T-helper 9 cell (primary cell): ENCODE data around the gene PHGDH.
A peak's percentile ranks its signal among the peaks of the same experiment; 100 is the strongest.
"Not testable (repeated sequence)": the region's sequence is repeated elsewhere in the genome, so short reads cannot be mapped to it uniquely, and the experiment has no call there.

Source experiments
- DNase-seq: peaks from one replicate; pipeline ENCODE4 v3.0.0-alpha.2; 2020
- total RNA-seq, 2 donors: gene quantifications; one replicate each; lab custom pipeline; 2026; lab: John Stamatoyannopoulos, UW

The PHGDH gene
- total RNA-seq = 0 to 2.7 reads per million in 2 donors

DNA sequence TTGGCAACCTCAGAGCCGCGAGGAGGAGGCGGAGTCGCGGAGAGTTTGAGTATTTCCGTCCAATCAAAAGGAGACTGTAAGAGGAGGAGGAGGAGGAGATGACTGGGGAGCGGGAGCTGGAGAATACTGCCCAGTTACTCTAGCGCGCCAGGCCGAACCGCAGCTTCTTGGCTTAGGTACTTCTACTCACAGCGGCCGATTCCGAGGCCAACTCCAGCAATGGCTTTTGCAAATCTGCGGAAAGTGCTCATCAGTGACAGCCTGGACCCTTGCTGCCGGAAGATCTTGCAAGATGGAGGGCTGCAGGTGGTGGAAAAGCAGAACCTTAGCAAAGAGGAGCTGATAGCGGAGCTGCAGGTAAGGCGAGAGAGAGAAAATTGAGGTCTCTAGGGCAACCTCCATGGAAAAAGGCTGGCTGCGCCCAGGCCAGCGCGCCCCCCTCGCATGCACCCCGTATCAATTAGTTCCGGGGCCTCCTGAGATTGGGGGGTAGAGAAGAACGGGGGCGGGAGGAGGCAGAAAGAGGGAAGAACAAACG, at the start of gene PHGDH:
Gene PHGDH, plus strand, starts transcription at position 131 of the 538 bp plus-strand sequence. Its CDS starts 89 bp downstream, at position 220.
- no peak for DNase-seq

DNA sequence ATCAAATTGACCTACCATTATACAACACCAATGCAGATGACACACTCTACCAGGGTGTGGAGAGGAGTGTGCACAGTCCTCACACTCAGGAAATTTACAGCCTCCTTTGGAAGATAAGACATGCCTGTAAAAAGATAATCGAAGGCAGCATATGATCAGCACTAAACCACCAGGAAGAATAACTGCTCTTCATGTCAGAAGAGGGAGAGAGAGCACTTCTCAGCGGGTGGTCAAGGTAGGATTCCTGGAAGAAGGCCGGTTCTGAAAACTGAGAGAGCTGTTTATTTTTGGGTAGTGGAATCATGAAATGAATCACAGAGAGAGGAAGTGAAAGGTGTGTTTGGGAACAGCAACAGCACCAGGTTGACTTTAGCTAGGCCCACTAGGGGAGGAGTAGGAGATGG, 49.7 kb upstream of the PHGDH start:
- DNase-seq = no peak

GRCh38 chr1:119664067-119664466, 47.7 kb upstream of the PHGDH start:
- no peak for DNase-seq

GRCh38 chr1:119667173-119667572, 44.6 kb upstream of the PHGDH start:
- DNase-seq = no peak

- no peak for DNase-seq
Measured at GRCh38 chr1:119670898-119671297, 40.8 kb upstream of the PHGDH start.

DNA sequence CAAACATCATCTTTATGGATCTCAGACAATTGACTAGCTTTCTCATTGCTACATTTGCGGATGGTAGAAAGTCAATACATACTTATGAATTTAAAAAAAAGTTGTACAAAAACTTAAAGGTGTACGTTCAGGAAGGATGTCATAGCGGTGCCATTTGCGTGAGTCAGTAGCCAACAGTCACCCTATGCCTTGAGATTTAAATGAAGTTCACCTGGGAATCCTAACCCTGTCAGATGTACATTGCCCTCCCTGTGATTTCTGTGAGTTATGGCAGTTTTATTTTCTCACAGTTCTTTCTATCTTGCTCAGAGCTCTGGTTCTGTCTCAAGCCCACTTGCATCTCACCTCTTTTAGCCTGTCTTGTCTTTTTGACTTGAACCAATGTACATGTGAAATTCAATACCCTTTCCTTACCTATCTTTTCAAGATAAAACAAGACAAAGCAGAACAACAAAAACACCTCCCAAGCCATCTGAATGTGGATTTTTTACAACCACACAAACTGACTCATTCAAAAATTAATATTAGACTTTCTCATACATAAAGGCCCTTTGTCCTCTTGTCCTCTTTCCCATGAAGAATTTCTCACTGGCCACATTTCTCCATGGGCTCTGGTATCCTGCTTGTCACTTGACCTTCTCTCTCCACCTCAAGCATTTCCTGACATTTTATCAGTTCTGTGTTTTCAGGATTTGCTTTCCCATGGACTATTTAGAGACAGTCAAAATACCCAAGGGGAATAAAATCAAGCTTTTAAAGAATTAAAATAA, 38.4 kb upstream of the PHGDH start:
- DNase-seq = no peak

GRCh38 chr1:119674111-119674526, 37.6 kb upstream of the PHGDH start:
- no peak for DNase-seq

DNA sequence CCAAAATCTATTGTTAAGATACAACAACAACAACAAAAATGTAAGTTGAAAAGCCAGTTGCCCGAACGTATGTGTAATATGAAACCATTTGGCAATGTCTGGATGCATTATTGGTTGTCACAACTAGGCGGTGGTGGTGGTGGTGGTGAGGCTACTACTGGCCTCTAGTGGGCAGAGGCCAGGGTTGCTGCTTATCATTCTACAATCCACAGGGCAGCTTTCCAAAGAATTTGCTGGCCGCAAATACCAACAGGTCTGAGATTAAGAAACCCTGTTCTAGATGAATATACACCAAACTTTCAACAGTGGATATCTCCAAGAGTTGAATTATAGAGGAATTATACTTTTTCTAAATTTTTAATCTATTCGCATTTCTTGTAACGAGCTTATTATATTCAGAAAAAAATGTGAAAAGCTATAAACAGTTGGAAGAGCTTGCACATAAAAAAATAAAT, 36.9 kb upstream of the PHGDH start:
- DNase-seq = no peak

GRCh38 chr1:119675349-119676345, 36.1 kb upstream of the PHGDH start:
- peak; percentile 42 for DNase-seq

DNA sequence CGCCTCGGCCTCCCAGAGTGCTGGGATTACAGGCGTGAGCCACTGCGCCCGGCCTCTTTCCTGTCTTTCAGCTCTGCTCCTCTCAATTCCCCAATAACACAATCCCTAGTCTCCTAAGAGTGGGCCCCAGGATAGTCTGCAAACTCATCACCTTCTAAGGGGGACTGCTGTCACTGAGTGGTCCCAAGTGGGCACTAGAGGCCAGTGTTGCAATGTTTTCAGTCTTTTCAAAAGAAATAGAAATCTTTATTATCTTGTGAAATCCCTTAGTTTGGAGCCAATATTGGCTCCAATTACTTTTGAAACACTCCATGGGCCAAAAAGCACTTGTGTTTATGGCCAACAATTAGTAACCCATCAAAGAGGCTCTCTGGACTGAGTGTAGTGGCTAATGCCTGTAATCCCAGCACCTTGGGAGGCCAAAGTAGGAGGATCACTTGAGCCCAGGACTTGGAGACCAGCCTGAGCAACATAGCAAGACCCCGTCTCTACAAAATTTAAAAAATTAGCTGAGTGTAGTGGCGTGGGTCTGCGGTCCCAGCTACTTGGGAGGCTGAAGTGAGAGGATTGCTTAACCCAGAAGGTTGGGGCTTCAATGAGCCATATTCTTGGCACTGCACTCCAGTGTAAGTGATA, 35.0 kb upstream of the PHGDH start:
- no peak for DNase-seq

- no peak for DNase-seq
Measured at GRCh38 chr1:119679223-119679622, 32.5 kb upstream of the PHGDH start.

GRCh38 chr1:119680193-119680592, 31.5 kb upstream of the PHGDH start:
- no peak for DNase-seq

- DNase-seq = no peak
Measured at GRCh38 chr1:119680723-119681122, 31.0 kb upstream of the PHGDH start.

DNA sequence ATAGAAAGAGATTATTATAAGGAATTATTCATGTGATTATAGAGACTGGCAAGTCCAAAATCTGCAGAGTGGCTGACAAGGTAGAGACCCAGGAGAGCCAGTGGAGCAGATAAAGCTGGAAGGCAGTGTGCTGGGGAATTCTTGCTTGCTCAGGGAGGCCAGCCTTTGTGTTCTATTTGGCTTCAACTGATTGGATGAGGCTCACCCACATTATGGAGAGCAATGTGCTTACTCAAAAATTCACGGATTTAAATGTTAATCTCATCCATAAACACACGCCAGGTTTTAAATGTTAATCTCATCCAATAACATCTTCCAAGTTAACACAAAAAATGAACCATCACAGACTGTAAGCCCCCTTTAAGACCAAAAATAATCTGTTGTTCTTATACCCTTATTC, 30.2 kb upstream of the PHGDH start:
- no peak for DNase-seq

DNA sequence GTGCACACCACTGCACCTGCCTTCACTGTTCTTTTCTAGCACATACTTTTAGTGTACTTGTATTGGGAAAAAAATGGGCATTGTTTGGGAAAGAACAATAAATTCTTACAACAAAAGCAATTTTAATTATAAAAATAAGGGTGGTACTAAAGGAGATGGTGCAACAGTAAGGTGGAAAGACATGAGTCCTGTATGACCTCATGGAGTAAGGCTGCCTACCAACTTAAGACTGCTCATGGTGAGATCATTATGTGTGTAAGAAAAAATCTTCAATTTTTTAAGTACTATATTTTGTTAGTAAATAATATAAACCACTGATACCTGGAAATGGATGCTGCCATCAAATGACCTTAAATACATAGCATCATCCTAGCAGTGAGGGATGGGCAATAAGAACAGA, 29.6 kb upstream of the PHGDH start:
- no peak for DNase-seq

DNA sequence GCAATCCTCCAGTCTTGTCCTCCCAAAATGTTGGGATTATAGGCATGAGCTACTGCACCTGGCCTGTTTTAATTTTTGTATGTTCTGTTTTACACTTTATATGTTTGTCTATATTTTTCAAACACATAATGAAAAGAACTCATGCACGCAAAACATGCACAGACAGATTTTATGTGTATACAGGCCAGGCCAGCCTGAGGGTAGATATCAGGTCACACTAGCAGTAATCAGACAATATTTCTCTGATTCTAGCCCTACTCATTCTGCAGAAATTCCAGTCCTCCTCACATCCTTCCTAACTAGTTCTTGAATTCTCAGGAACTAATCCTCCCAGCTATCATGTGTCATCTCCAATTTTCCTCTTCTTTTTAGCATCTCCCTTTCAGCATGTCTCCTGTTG, 27.8 kb upstream of the PHGDH start:
- DNase-seq = no peak

- DNase-seq = no peak
Measured at GRCh38 chr1:119686661-119687060, 25.1 kb upstream of the PHGDH start.

DNA sequence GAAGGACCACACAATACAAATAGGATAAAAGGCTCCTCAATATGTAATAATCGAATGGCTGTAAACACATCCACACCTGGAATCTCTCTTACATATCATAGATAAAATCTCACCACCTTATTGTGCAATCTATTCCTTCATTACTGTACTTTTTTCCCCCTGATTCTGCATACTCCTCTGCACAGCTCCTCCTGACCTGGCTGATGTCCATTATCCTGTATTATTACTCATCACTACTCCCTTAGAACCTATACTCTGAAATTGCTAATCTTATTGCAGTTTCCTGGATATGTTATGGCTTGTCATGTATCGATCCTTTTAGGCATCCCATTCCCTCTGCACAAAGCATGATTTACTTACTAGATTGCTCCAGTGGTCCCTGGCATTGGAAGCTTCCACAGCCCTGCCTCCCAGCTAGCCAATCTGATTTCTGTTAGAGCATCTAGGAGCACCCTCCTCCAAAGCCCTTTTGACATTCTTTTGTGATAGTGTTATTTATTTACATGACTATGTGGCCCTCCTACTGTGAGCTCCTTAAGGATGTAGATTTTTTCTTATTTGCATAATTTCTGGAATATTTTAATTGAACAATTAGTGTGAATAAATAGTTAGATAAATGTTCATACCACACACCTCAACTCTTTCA, 24.2 kb upstream of the PHGDH start:
- DNase-seq = no peak

GRCh38 chr1:119688810-119689209, 22.9 kb upstream of the PHGDH start:
- DNase-seq = no peak

- DNase-seq = no peak
Measured at GRCh38 chr1:119689511-119689910, 22.2 kb upstream of the PHGDH start.

GRCh38 chr1:119696863-119697262, 14.9 kb upstream of the PHGDH start:
- DNase-seq = not testable (repeated sequence)

- no peak for DNase-seq
Measured at GRCh38 chr1:119697598-119697997, 14.1 kb upstream of the PHGDH start.
